HTERT RPE-1 (cell line): Measurements from ENCODE around the gene CBLL1.

Source experiments
- in situ Hi-C: fragments of 300-500 bp; cut with MboI; formaldehyde crosslinking; loops from 4 replicates; pipeline ENCODE4 v1.14.3; 2020; ENCODE audit warnings: low sequenced_read_pairs

Gene CBLL1

DNA sequence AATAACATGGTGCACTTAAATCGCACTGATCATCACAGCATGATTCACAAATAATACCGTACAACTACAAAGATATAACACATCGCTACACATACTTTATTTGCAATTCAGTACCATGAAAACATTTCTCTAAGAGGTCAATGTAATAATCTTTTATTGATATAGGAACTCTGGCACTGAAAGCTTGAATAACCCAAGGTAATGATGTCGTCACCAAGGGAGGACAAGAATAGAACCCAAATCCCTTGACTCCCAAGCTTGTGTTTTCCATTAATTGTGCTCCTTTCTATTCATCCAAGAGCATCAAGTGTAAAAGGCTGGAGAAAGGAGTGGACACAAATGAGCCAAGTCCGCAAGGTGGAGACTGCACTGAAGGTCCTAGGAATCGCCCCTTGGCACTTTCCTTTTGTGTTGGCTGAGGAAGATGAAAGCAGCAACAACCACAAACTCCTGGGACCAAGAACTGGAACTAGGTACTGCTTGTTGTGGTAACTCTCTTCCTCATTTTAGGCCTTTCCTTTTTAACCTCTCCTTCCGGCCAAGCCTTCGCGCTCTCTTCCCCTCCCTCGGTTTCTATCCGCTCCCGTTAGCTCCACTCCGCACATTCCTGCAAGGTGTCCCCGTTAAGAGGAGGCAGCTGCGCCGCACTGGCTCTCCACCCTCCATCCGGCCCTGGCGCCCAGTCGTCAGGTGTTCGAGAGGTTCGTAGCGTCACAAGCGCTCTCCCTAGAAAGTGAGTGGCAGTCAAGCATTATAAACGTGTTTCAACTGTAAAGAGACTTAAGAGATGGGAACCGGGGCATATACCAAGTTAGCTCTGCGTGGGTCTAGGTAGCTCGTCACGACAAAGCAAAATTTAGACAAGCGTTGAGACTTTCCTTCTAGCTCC is 1.0 kb upstream of the CBLL1 start:
- in situ Hi-C loops: loop anchor here (25.0 kb wide), 1 partner anchor 281 kb away; the partner anchor contains the start of gene GPR22

DNA sequence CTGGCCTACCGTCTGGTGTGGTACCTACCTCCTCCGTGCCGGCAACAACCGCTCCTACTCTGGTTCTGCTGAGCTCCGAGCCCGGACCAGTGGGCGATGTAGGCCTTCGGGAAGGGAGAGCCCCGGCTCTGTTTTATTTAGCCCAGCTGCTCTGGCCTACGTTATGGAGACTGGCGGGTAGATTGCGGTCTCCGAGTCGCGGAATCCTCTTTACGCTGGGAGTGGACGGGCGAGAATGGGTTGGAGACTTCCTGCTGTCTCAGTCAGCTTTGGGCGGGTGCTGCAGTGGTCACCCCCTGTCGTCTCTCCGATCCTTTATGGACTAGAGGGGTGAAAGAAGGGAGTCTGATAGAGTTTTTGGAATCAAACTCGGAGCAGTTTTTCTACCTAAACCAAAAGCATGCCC is 406 bp downstream of the CBLL1 start:
- in situ Hi-C loops: loop anchor here (25.0 kb wide), 1 partner anchor 282 kb away; the partner anchor contains the start of gene GPR22

DNA sequence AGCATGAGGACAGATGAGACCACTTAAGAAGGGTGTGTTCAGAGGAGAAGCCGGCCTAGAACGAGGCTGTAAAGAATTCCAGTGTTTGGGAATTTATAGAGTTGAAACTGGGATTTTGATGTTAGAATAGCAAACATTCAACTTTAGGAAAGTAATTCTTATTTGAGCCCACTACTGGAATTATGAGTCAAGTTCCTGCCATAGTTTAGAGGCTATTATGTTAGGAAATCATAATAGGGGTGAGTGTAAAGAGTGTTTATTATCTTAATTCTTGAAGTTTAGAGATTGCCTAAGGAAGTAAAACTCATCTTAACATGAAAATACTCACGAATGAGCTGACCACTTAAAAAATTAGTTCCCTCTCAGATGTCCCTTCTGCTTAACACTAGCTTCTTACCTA is 2.1 kb downstream of the CBLL1 start:
- in situ Hi-C loops: loop anchor here (25.0 kb wide), 1 partner anchor 284 kb away; the partner anchor contains the start of gene GPR22

DNA sequence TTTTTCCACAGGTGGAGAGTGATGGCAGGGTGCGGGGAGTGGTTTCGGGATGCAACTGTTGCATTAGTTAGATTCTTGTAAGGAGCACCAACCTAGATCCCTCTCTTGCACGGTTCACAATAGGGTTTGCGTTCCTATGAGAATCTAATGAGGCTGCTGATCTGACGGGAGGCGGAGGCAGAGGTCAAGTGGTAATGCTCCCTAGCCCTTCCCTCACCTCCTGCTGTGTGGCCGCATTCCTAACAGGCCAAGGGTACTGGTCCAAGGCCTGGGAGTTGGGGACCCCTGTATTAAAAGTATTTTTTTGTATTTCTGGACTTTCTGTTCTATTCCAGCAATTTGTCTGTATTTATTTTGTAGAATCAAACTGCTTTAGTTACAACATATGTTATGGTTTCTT is 7.2 kb downstream of the CBLL1 start:
- in situ Hi-C loops: no loop called here

DNA sequence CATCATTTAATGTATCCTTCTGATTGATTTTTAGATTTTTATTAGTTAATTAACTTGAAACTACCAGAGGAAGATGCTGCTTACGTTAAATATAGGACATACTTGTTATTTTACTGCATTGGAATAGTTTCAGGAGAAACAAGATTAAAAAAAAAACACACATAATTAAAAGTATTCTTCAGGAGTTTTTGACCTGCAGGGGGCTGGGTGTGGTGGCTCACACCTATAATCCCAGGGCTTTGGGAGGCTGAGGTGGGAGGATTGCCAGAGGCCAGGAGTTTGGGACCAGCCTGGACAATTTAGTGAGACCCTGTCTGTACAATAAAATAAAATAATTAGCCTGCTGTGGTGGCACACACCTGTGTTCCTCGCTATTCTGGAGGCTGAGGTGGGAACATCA is 10.7 kb downstream of the CBLL1 start:
- in situ Hi-C loops: no loop called here

DNA sequence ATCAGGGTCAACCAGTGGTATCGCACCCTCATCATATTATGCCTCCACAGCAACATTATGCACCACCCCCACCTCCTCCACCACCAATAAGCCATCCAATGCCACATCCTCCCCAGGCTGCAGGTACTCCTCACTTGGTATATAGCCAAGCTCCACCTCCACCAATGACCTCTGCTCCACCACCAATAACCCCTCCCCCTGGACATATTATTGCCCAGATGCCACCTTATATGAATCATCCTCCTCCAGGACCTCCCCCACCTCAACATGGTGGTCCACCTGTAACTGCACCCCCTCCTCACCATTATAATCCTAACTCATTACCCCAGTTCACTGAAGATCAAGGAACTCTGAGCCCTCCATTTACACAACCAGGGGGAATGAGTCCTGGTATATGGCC is 14.7 kb downstream of the CBLL1 start:
- in situ Hi-C loops: no loop called here

DNA sequence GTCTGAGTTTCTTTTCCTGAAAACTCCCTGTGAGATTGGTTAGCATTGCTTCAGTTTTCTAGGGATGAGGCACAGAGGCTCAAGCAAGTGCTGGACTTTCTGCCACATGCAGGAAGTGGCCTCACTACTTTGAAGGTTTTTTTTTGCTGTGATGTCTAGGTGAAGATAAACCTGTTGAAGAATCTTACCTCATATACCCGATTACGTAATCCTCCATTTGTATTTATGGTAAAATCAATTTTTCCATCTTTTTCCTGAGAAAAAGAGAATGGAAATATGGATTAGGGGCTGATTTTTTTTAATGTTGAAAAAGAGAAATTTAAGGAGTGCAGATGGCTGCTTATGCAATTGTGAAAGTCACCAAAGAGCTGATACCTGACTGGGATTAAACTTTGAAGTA is 23.4 kb downstream of the CBLL1 start:
- in situ Hi-C loops: no loop called here

DNA sequence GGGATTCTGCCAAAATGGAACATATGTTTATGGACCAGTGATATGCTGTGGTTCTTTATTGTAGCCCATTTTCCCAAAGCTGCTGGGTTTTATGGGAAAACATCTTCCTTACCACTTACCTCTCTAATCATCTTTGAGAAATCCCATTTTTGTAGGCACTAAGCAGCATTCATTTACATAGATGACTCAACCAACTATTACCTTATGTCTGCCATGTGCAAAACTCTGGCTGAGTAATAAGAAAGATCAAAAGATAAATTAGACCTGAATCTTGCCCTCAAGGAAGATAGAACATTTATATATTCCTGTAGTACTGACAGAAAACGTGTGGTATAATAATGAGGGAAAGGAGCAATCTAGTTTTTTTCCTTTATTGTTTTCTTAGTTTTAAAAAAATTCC is 24.3 kb downstream of the CBLL1 start:
- in situ Hi-C loops: no loop called here

DNA sequence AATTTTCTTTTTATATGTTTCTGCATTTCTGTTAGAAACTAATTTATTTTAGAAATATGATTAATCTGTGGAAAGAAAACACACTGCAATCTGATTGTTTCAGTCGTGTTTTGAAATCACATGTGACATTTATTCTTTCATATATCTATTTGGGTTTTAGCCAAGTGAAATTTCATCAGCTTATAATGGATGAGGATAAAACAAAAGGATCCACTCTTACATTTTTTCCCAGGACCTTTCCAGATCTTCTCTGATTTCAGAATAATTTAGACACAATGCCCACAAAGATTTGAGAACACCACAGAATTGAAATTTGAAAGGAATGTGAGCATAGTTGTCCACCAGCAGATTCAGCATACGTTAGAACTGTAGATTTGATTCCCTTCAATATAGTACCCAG is 29.1 kb downstream of the CBLL1 start:
- in situ Hi-C loops: no loop called here

DNA sequence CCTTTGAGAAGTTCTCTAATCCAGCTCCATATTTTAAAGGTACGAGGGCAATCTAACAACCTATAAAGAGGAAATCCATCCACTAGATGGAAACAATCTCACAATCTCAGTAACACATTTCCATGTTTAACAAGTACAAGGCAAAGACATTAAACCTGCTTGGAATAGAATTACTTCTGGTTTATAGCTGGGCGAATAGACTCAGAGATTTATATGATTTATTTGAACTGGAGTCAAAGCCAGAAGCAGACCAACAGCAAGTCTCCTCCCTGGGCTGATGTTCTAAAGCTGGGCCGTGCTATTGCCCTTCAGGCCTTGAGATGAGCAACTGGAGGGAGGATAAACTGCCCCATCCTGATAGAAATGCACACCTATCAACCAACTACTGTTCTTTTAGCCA is 33.8 kb downstream of the CBLL1 start:
- in situ Hi-C loops: no loop called here

DNA sequence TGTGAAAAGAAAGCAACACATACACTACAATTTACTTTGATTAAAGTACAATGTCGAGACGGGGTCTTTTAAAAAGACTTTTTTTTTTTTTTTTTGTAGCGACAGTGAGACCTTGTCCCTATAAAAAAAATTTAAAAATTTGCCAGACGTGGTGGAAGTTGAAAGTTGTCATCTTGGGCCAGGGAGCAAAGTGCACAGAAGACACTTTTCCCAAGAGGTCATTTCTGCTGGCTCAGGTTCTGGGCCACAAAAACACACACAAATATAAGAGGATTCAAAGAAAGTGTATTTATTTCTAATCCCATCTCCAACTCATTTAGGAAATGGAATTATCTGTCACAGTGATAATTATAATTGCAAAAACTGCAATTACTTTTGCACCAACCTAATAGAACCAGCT is 34.3 kb downstream of the CBLL1 start:
- in situ Hi-C loops: no loop called here

DNA sequence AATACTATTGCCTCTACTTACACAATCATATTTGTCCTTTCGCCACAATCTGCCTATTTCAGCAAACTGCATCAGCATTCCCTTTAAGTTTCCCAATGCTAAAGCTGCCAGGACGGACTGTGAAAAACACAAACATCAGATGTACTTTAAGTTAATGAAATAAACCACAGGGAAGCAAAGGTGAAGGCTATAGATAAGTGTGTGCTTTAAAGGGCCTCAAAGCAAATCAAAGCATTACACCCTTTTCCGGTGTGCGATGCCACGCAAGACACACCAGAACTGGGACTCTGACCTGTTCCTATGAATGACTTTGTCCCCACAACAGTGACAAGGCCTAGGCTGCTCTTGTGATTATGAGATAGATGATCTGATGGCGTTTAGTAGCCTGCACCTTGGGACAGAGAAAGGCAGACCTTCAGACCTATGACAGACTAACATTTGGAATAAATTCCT is 35.7 kb downstream of the CBLL1 start:
- in situ Hi-C loops: no loop called here

DNA sequence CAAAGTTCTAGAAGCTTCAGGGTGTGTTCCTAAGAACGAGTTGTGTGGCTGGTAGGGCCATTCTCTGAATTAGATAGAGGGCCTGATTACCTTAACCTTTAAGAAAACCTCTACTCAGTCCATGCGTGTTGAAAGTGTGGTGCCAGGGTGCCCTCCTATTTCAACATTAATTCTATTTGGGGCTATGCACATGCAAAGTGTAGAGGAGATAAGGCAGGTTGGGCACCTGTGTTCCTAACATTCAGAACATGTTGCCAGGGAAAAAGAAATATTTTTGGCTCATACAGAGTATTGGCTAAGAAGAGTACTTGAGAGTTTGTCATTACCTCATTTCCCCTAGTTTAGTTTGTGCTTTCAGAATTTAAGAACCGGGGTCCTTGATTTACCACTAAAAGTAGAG is 38.4 kb downstream of the CBLL1 start:
- in situ Hi-C loops: no loop called here

DNA sequence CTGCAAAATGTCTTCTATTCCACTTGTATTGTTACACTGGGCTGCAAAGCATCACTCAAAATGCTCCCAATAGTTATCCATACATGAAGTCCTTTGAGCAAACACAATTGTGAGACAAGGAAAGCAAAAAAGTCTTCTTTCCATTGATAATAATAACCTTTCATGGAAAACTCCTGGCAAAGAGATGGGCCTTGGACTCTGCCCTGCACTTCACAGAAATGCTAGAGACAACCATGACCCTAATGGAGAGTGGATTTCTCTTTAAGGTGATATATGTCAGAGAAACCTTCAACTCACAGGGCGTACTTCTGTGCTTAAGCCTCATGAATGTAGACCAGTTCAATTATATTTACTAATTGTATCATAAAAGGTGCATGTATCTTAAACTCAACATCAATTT is 39.7 kb downstream of the CBLL1 start:
- in situ Hi-C loops: no loop called here

DNA sequence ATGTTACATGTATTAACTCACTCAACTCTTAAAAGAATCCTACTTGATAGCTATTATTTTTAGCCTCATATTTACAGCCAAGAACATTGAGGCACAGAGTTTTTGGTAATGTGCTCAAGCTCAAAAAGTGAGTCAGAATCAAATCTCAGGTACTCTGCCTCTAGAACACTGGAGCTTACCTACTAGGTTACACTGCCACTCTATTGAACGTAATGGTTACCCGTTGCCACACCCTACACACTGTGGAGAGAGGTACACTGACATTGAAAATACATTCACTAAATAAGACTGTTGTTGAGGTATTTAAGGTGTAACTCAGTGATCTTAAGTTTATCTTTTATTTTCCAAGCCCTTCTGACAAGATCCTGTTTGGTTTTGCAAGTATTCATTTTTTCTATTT is 41.2 kb downstream of the CBLL1 start:
- in situ Hi-C loops: no loop called here

DNA sequence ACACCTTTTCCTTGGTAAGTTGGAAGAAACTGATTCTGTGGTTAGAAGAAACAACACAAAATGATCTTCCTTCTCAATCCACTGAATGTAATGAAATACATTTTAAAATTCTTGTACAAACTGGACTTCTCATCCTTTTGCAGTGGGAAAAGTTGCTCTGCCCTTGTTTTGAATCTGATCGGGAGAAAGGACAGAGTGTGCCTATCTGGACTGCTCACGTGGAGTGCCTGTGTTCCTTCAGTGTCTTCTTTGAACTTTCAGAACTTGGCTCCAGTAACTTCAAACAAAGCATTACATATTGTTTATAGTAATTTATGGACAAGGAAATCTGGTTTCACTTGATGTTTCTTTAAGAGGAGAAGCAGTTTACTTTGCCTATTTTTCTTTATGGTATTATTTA is 42.0 kb downstream of the CBLL1 start:
- in situ Hi-C loops: no loop called here

DNA sequence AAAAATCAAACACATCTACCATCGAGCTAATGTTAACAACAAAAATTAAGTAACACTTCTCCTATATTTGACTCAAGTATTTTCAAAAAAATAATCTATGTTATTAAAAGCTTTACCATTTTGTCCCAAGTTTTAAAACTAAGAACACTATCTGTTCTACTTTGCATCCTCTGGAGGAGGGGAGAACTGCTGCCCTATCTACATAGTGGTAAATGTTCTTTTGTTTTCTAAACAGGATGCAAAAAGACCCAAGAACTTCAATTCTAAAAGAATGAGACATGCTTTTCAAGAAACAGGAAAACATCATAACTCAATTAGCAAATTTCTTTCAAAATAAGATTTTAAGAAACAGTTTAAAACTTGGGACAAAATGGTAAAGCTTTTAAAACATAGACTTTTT is 44.3 kb downstream of the CBLL1 start:
- in situ Hi-C loops: no loop called here

DNA sequence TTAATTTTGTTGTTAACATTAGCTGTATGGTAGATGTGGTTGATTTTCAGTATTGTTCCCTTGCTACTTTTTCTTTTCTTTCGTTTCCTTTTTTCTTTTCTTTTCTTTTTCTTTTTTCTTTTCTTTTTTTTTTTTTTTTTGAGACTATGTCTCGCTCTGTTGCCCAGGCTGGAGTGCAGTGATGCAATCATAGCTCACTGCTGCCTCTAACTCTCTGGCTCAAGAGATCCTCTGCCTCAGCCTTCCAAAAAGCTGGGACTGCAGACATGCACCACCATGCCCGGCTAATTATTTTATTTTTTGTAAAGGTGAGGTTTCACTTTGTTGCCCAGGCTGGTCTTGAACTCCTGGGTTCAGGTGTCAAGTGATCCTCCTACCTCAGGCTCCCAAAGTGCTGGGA is 44.7 kb downstream of the CBLL1 start:
- in situ Hi-C loops: no loop called here

DNA sequence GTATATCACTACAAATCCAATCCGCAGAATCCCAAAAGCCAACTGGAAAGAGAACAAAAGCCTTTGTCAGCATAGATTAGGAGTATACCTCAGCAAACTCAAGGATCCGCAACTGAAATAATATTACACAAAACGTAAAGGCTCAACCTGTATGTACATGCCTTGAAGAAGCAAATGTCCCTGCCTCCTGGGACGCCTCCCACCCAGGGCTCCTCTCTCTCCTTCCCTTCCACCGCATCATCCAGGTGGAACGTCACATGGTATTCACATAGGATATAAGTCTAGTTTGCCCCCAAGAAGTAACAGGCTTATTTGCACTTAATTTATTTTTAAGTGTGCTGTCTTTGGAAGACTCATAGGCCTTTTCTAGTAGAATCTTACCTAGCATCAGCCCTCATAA is 45.7 kb downstream of the CBLL1 start:
- in situ Hi-C loops: no loop called here

DNA sequence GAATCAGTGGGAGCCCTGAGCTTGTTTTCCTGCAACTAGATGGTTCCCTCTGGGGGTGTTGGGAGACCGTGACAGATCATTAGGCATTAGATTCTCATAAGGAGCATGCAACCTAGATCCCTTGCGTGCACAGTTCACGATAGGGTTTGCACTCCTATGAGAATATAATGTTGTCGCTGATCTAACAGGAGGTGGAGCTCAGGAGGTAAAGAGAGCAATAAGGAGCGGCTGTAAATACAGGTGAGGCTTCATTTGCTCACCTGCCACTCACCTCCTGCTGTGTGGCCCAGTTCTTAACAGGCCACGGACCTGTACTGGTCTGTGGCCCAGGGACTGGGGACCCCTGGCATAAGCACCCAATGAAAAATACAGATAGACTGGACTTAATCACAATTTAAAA is 48.4 kb downstream of the CBLL1 start:
- in situ Hi-C loops: no loop called here

DNA sequence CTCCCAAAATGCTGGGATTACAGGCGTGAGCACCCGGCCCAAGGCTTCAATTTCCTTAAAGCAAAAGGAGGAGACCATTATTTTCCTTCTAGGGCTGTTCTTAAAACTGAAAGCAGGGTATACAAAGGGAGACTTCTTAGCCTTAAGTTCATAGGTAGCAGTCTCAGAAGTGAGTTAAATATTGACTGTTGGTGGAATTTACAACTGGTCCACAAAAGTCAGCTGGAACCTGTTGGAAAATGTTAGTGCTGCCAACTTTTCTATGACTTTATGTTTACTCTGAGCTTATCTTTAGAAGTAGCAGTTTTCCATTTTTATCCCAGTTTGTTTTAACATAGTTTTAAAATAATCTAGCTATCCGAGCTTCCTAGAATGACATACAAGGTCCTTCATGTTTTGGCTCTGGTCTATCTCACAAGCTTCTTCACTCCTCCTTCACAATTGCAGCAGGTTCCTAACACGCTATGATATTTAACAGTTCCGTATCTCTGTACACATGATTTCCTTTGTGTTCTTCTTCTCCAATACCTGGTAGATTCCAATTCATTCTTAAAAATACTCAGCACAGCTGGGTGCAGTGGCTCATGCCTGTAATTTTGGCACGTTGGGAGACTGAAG is 55.8 kb downstream of the CBLL1 start:
- in situ Hi-C loops: no loop called here

DNA sequence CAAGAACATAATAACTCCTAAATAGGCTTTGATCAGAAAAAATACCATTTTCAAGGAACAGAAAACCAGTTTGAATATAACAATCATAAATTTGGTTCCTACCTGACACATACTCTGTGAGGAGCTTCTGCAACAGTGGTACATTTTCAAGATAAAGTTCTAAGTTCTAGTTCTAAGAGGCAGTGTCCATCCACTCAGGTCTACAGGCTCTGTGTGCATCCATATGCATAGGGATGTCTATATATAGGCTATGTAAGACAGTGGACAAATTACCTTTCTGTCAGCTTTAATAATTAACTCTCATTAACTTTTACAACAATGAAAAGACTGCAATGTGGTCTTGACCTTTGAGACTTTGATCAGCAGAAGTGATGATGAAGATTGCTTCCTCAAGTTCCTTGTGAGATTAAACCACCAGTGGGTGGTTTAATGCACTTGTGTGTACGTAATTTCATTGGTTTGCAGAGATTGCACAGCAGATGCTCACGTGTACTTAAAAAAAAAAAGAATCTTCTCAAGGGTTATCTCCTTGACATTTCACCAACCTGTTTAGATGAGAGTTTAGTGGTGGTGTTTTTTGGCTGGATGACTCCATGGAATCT is 59.2 kb downstream of the CBLL1 start, which contains the start of gene SLC26A3:
SLC26A3 (minus strand) TSS at position 215 of the 602 bp plus-strand sequence. CDS start 8,714 bp downstream, outside the sequence.
- in situ Hi-C loops: no loop called here
